Activated CD8-positive, alpha-beta T cell treated with anti-CD3 and anti-CD28 coated beads for 36 hours (primary cell): Measurements from ENCODE around the gene ARF6. TPM values are rescaled to one million over a fixed set of nuclear protein-coding genes. Genes with fewer than 3 reads are reported as not detected.
A peak's percentile ranks its signal among the peaks of the same experiment; 100 is the strongest.

Source experiments
- ATAC-seq: fragments of 200-7000 bp; cut with Tn5 transposase; one replicate; pipeline ENCODE4 v1.10.0; 2021; ENCODE audit warnings: mild to moderate bottlenecking, moderate library complexity
- CTCF ChIA-PET: fragments of 350-600 bp; sonication (Branson Sonifier 250); formaldehyde crosslinking; loops from one replicate; lab custom pipeline; 2021; ENCODE audit warnings: antibody characterized with exemption; lab: Charles Lee
- POLR2A ChIA-PET: fragments of 350-600 bp; sonication (Branson Sonifier 250); formaldehyde crosslinking; loops from one replicate; lab custom pipeline; 2021; ENCODE audit warnings: antibody characterized with exemption; lab: Charles Lee
- DNase-seq: peaks from one replicate; pipeline ENCODE4 v3.0.0-alpha.2; 2020
- H3K27ac Mint-ChIP-seq: one replicate; pipeline ENCODE4 v1.8.0; 2021; ENCODE audit warnings: mild to moderate bottlenecking, mixed read lengths
- H3K27me3 Mint-ChIP-seq: one replicate; pipeline ENCODE4 v1.8.0; 2021; ENCODE audit warnings: mixed read lengths
- H3K36me3 Mint-ChIP-seq: one replicate; pipeline ENCODE4 v1.8.0; 2021; ENCODE audit warnings: low read depth, mixed read lengths
- H3K4me1 Mint-ChIP-seq: one replicate; pipeline ENCODE4 v1.8.0; 2021; ENCODE audit warnings: low read depth, mixed read lengths
- H3K4me3 Mint-ChIP-seq: one replicate; pipeline ENCODE4 v1.8.0; 2021; ENCODE audit warnings: mild to moderate bottlenecking, moderate library complexity, mixed read lengths
- H3K9me3 Mint-ChIP-seq: one replicate; pipeline ENCODE4 v1.8.0; 2021; ENCODE audit warnings: mixed read lengths
- intact Hi-C: fragments of 100-400 bp; cut with micrococcal nuclease; formaldehyde crosslinking; loops from one replicate; pipeline ENCODE4 v1.10.0; 2022
- total RNA-seq, 2 experiments: library from RNA; stranded (reverse); gene quantifications; one replicate each; pipeline ENCODE4 v1.2.3, GENCODE V29; 2021
- TF ChIP-seq, protein P1 (sequence below): fragments of 200-600 bp; IDR thresholded peaks from one replicate; pipeline ENCODE4 v1.8.0; 2022; ENCODE audit warnings: antibody characterized with exemption, mild to moderate bottlenecking

Gene ARF6
- total RNA-seq, 2 experiments from 2014 or later, result 170 TPM

DNA sequence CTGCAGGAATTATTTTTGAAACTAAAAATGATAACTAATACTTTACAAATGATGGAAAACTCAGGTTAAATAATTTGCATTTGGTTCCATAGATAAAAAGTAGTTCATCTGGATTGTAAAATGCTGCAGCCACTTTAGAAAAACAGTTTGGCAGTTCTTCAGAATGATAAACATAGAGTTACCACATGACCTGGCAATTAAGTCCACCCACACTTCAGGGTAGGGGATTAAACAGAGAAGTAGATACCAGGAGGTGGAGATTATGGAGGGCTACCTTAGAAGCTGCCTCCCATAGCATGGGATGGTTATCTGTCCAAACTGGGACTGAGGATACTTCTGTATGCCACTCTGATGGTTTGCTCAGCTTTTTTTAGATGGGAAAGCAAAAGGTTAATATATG, 22.2 kb downstream of the ARF6 start:
- TF ChIP-seq, protein P1, sequence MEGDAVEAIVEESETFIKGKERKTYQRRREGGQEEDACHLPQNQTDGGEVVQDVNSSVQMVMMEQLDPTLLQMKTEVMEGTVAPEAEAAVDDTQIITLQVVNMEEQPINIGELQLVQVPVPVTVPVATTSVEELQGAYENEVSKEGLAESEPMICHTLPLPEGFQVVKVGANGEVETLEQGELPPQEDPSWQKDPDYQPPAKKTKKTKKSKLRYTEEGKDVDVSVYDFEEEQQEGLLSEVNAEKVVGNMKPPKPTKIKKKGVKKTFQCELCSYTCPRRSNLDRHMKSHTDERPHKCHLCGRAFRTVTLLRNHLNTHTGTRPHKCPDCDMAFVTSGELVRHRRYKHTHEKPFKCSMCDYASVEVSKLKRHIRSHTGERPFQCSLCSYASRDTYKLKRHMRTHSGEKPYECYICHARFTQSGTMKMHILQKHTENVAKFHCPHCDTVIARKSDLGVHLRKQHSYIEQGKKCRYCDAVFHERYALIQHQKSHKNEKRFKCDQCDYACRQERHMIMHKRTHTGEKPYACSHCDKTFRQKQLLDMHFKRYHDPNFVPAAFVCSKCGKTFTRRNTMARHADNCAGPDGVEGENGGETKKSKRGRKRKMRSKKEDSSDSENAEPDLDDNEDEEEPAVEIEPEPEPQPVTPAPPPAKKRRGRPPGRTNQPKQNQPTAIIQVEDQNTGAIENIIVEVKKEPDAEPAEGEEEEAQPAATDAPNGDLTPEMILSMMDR, result no peak
- Mint-ChIP-seq H3K9me3 (no peaks in the 10 kb centered on the region), H3K27me3 (no peaks in the 10 kb centered on the region), H3K4me1 (peaks cover 27% of the 10 kb centered on the region), H3K4me3 (no peak overlapping the region), H3K27ac (no peak overlapping the region), H3K36me3 (peaks cover 4% of the 10 kb centered on the region)
- DNase-seq (no peak), ATAC-seq (no peak)
- ChIA-PET CTCF (interaction anchor here (1.3 kb wide), 1 partner anchor 39 kb away, joined by 3 read pairs; no protein-coding TSS in a partner anchor), POLR2A (no interaction called here)
- intact Hi-C loops, result no loop called here

DNA sequence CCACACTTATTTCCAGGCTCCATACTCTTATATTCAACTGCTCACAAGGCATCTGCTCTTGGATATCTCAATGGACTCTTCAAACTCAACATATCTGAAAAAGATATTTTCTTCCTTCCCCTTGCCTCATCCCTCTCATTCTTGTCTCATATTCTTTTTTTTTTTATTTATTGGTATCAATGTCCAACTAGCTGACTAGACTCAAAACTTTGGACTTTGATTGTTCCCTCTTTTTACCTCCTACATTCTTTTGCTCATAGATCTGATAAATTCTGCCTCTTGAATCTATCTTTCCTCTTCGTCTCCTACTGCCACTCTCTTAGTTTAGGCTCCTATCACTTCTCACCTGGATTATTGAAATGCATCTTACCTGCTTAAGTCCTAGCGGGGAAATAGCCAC, 25.8 kb downstream of the ARF6 start:
- ChIA-PET CTCF (interaction anchor here (1.4 kb wide), 1 partner anchor 57 kb away, joined by 4 read pairs; no protein-coding TSS in a partner anchor), POLR2A (no interaction called here)
- DNase-seq (no peak), ATAC-seq (no peak)
- H3K27ac Mint-ChIP-seq, result no peak overlapping the region
- intact Hi-C loops, result no loop called here
- H3K9me3 Mint-ChIP-seq, result no peaks in the 10 kb centered on the region
- TF ChIP-seq, protein P1, result no peak
- H3K36me3 Mint-ChIP-seq, result no peaks in the 10 kb centered on the region
- no peaks in the 10 kb centered on the region for H3K27me3 Mint-ChIP-seq
- no peak overlapping the region for H3K4me3 Mint-ChIP-seq
- H3K4me1 Mint-ChIP-seq, result peaks cover 25% of the 10 kb centered on the region

DNA sequence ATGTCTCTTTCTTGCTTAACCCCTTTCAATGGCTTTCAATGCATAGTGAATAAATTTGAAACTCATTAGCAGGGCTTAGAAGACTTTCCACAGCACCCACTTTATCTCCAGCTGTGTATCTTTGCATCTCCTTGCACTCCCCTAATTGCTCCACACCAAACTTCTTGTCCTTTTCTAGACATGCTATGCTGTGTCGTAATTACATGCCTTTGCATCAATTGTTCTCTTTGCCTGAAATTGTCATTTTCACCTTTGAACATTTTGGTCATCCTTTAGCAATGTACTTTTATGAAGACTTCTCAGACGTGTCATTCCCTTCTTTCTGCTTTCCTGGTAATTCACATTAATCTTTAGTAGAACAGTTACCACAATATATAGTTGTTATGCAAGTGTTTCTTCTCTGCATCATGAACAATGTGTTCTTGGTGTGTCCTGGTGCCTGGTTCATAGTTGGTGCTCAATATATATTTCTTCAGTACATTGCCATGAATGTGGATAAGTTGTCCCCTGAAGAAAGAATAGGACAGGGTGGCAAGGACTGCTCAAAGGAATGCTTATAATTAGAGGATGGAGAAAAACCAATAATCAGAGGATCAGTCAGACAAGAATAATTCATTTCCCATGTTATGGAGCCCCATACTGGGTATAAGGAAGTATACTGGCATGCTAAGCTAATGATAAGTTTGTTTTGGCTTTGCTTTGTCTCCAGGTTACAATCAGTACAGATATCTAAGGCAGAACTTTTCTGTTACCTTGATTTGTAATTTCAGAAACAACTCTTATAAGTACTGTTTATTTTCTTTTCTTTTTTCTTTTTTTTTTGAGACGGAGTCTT, 27.2 kb downstream of the ARF6 start:
- Mint-ChIP-seq H3K9me3 (no peaks in the 10 kb centered on the region), H3K4me1 (peaks cover 20% of the 10 kb centered on the region), H3K27ac (no peak overlapping the region), H3K36me3 (no peaks in the 10 kb centered on the region), H3K27me3 (no peaks in the 10 kb centered on the region), H3K4me3 (no peak overlapping the region)
- TF ChIP-seq, protein P1, result no peak
- intact Hi-C loops, result no loop called here
- ChIA-PET CTCF (no interaction called here), POLR2A (interaction anchor here (0.7 kb wide), 1 partner anchor 608 kb away, joined by 3 read pairs; no protein-coding TSS in a partner anchor)
- ATAC-seq (no peak), DNase-seq (no peak)

DNA sequence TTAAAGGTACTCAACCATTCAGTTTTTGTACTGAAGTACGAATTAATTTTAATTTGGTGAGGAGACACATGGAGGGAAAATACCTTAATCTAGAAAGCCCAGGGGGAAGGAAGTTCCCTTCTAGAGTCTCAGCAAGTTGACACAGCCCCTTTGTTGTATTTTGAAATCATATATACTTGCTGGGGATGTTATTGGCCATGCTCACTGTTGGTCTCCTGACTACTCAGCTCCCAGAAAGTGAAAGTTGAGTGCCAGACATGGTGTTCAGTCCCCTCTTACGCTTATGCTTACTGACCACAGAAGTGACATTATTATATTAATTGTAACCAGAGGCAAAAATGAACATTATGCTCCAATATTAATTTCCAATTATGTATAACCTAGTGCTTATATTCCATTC, 28.1 kb downstream of the ARF6 start:
- peak; percentile 60 for ATAC-seq
- no peak overlapping the region for H3K27ac Mint-ChIP-seq
- DNase-seq, result no peak
- H3K9me3 Mint-ChIP-seq, result no peaks in the 10 kb centered on the region
- H3K4me3 Mint-ChIP-seq, result no peak overlapping the region
- ChIA-PET POLR2A (no interaction called here), CTCF (no interaction called here)
- TF ChIP-seq, protein P1, result no peak
- intact Hi-C loops, result no loop called here
- H3K4me1 Mint-ChIP-seq, result peaks cover 14% of the 10 kb centered on the region
- H3K36me3 Mint-ChIP-seq, result no peaks in the 10 kb centered on the region
- no peaks in the 10 kb centered on the region for H3K27me3 Mint-ChIP-seq

DNA sequence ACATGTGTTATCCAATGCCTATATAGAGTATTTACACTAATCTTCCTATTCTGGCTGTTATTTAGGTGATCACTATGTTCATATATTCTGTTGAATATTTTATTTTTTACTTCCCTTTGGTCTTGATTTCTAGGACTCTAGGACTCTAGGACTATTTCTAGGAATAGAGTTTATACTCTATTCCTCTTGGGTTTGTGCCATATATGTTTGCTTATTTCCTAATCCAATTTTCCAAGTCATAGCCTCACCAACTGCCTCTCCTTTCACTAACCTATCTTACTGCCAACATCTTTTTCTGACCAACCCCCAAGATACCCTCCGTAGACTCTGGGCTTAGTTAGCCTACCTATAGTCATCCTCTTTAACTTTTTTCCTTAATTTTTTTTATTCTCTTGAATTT, 28.5 kb downstream of the ARF6 start:
- ChIA-PET POLR2A (no interaction called here), CTCF (no interaction called here)
- intact Hi-C loops, result no loop called here
- Mint-ChIP-seq H3K4me1 (peaks cover 14% of the 10 kb centered on the region), H3K36me3 (no peaks in the 10 kb centered on the region), H3K9me3 (no peaks in the 10 kb centered on the region), H3K27me3 (no peaks in the 10 kb centered on the region), H3K27ac (no peak overlapping the region), H3K4me3 (no peak overlapping the region)
- DNase-seq (no peak), ATAC-seq (no peak)
- TF ChIP-seq, protein P1, result no peak
